Body of pancreas (tissue), 4 donors: ENCODE results near the gene USP36.

Experiments used
- POLR2A ChIP-seq, 3 donors: fragments of 450-650 bp; IDR thresholded peaks; one replicate each; pipeline ENCODE4 v1.6.1; 2016; ENCODE audit warnings: antibody characterized with exemption in 3 of 3, mild to moderate bottlenecking in 2 of 3
- TF ChIP-seq, protein P1 (sequence below), 7 experiments: fragments of 450-650 bp in 4 of 7; fragments of 200-600 bp in 3 of 7; sonication (generic) in 3 of 7; IDR thresholded peaks; one replicate each; pipeline ENCODE4 v1.5.1; 2016 to 2019; ENCODE audit warnings: antibody characterized with exemption in 7 of 7

DNA sequence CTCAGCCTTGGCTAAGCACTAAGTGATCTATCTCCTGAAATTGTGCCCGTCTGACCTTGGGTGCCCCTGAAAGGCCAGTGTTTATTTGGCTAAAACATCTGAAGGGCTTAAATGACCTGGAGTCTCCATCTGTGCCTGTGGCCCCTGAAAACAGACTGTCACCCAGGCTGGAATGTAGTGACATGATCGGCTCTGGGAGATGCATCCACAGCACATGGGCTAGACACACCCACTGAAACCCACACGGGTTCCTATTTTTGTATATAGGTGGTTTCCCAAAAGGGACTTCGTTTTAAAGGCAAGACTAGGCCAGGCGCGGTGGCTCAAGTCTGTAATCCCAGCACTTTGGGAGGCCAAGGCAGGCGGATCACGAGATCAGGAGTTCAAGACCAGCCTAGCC lies 48.9 kb upstream of the USP36 start:
- TF ChIP-seq, protein P1, sequence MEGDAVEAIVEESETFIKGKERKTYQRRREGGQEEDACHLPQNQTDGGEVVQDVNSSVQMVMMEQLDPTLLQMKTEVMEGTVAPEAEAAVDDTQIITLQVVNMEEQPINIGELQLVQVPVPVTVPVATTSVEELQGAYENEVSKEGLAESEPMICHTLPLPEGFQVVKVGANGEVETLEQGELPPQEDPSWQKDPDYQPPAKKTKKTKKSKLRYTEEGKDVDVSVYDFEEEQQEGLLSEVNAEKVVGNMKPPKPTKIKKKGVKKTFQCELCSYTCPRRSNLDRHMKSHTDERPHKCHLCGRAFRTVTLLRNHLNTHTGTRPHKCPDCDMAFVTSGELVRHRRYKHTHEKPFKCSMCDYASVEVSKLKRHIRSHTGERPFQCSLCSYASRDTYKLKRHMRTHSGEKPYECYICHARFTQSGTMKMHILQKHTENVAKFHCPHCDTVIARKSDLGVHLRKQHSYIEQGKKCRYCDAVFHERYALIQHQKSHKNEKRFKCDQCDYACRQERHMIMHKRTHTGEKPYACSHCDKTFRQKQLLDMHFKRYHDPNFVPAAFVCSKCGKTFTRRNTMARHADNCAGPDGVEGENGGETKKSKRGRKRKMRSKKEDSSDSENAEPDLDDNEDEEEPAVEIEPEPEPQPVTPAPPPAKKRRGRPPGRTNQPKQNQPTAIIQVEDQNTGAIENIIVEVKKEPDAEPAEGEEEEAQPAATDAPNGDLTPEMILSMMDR (IDR thresholded peaks at IDR 0.05) = no peak
- no peak for TF ChIP-seq POLR2A (IDR thresholded peaks at IDR 0.05)
